DND-41 (cell line): Measurements from ENCODE around the gene PIAS1.

Source experiments
- ATAC-seq: fragments of 200-7000 bp; cut with Tn5 transposase; 3 replicates; pipeline ENCODE4 v1.9.1; 2021; ENCODE audit warnings: low read depth; ENCODE audit not compliant: insufficient read depth
- DNase-seq: peaks from one replicate; pipeline ENCODE4 v3.0.0-alpha.2; 2020
- H2AFZ ChIP-seq: 2 replicates; pipeline ENCODE4 v1.6.0; 2012; ENCODE audit warnings: low read depth, low read length
- H3K27ac ChIP-seq: 2 replicates; pipeline ENCODE4 v1.5.1; 2012; ENCODE audit warnings: low read length, inconsistent platforms
- H3K27me3 ChIP-seq: fragments of 200-600 bp; sonication (generic); 2 replicates; pipeline ENCODE4 v1.6.0; 2012; ENCODE audit warnings: low read length, mild to moderate bottlenecking, inconsistent platforms; ENCODE audit not compliant: insufficient read depth, poor library complexity
- H3K36me3 ChIP-seq: 2 replicates; pipeline ENCODE4 v1.5.1; 2012; ENCODE audit warnings: low read length, inconsistent platforms; ENCODE audit not compliant: insufficient read depth
- H3K4me1 ChIP-seq: 2 replicates; pipeline ENCODE4 v1.5.1; 2012; ENCODE audit warnings: mild to moderate bottlenecking, low read length; ENCODE audit not compliant: insufficient read depth
- H3K4me2 ChIP-seq: 2 replicates; pipeline ENCODE4 v1.6.0; 2012; ENCODE audit warnings: mild to moderate bottlenecking, moderate library complexity, low read length, inconsistent platforms; ENCODE audit not compliant: insufficient read depth
- H3K4me3 ChIP-seq, 2 experiments: fragments of 200-600 bp in 1 of 2; shearing (Covaris generic) in 1 of 2; 2 replicates each; pipeline ENCODE4 v1.5.1; 2012 to 2016; ENCODE audit warnings: inconsistent platforms in 2 of 2, low read length in 2 of 2, mild to moderate bottlenecking in 2 of 2, low read depth in 1 of 2, moderate library complexity in 1 of 2
- H3K79me2 ChIP-seq: 2 replicates; pipeline ENCODE4 v1.6.0; 2012; ENCODE audit warnings: low read length, inconsistent platforms; ENCODE audit not compliant: insufficient read depth
- H3K9ac ChIP-seq: 2 replicates; pipeline ENCODE4 v1.6.0; 2012; ENCODE audit warnings: low read depth, mild to moderate bottlenecking, inconsistent platforms, low read length, moderate library complexity
- H3K9me3 ChIP-seq: 2 replicates; pipeline ENCODE4 v1.5.1; 2012; ENCODE audit warnings: low read length, moderate library complexity, mild to moderate bottlenecking, inconsistent platforms; ENCODE audit not compliant: insufficient read depth, severe bottlenecking
- H4K20me1 ChIP-seq: 2 replicates; pipeline ENCODE4 v1.6.0; 2012; ENCODE audit warnings: low read length; ENCODE audit not compliant: insufficient read depth
- EZH2 ChIP-seq: IDR thresholded peaks from 3 replicates; pipeline ENCODE4 v1.6.1; 2012; ENCODE audit warnings: borderline replicate concordance, low read depth, mild to moderate bottlenecking, moderate library complexity, low read length, inconsistent platforms; ENCODE audit not compliant: severe bottlenecking
- TF ChIP-seq, protein P1 (sequence below): IDR thresholded peaks from 2 replicates; pipeline ENCODE4 v1.5.1; 2012; ENCODE audit warnings: borderline replicate concordance, low read length, moderate library complexity, mild to moderate bottlenecking; ENCODE audit not compliant: poor library complexity, severe bottlenecking; ENCODE audit errors: extremely low read depth

The PIAS1 gene

GRCh38 chr15:68206711-68207151 is 152.6 kb downstream of the PIAS1 start:
- no peak overlapping the region for H3K27ac ChIP-seq
- no peaks in the 10 kb centered on the region for H3K4me1 ChIP-seq
- no peak overlapping the region for H3K9ac ChIP-seq
- H3K79me2 ChIP-seq = peaks cover 17% of the 10 kb centered on the region
- peaks cover 37% of the 10 kb centered on the region for H4K20me1 ChIP-seq
- ATAC-seq (no peak), DNase-seq (no peak)
- TF ChIP-seq EZH2 = no peak
- TF ChIP-seq, protein P1, sequence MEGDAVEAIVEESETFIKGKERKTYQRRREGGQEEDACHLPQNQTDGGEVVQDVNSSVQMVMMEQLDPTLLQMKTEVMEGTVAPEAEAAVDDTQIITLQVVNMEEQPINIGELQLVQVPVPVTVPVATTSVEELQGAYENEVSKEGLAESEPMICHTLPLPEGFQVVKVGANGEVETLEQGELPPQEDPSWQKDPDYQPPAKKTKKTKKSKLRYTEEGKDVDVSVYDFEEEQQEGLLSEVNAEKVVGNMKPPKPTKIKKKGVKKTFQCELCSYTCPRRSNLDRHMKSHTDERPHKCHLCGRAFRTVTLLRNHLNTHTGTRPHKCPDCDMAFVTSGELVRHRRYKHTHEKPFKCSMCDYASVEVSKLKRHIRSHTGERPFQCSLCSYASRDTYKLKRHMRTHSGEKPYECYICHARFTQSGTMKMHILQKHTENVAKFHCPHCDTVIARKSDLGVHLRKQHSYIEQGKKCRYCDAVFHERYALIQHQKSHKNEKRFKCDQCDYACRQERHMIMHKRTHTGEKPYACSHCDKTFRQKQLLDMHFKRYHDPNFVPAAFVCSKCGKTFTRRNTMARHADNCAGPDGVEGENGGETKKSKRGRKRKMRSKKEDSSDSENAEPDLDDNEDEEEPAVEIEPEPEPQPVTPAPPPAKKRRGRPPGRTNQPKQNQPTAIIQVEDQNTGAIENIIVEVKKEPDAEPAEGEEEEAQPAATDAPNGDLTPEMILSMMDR = no peak
- no peak overlapping the region for H3K4me3 ChIP-seq
- no peak overlapping the region for H3K4me2 ChIP-seq
- no peak overlapping the region for H2AFZ ChIP-seq
- H3K27me3 ChIP-seq = no peaks in the 10 kb centered on the region
- H3K9me3 ChIP-seq = no peaks in the 10 kb centered on the region
- H3K36me3 ChIP-seq = peaks cover 45% of the 10 kb centered on the region

GRCh38 chr15:68207176-68207935 is 153.2 kb downstream of the PIAS1 start:
- Histone ChIP-seq H3K4me1 (no peaks in the 10 kb centered on the region), H3K4me2 (no peak overlapping the region), H2AFZ (no peak overlapping the region), H3K4me3 (no peak overlapping the region), H3K9me3 (no peaks in the 10 kb centered on the region), H3K27ac (no peak overlapping the region), H3K9ac (no peak overlapping the region), H3K79me2 (peaks cover 22% of the 10 kb centered on the region), H4K20me1 (peaks cover 40% of the 10 kb centered on the region), H3K36me3 (peaks cover 49% of the 10 kb centered on the region), H3K27me3 (no peaks in the 10 kb centered on the region)
- ATAC-seq (no peak), DNase-seq (no peak)
- no peak for TF ChIP-seq EZH2
- TF ChIP-seq, protein P1 = no peak

DNA sequence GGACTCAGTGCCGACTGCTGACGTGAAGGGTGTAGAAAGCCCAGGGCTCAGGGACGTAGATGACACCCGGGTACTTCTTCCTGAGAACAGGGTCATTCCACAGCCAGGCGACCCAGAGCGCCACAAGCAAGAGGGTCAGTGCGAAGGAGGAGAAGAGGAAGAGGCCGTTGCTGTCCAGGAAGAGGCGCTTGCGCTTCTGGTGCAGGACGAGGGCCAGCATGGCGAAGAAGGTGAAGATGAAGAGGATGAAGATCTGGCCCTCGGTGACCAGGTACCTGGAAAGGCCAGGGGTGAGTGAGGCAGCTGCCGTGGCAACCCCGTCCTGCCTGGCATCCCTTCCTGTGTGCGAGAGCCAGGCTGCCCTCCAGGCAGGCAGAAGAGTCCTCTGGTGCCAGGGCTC is 154.0 kb downstream of the PIAS1 start:
- DNase-seq (no peak), ATAC-seq (no peak)
- no peaks in the 10 kb centered on the region for H3K27me3 ChIP-seq
- no peak overlapping the region for H3K4me3 ChIP-seq
- no peak overlapping the region for H3K9ac ChIP-seq
- H3K4me2 ChIP-seq = no peak overlapping the region
- H3K4me1 ChIP-seq = no peaks in the 10 kb centered on the region
- TF ChIP-seq, protein P1 = no peak
- no peak for TF ChIP-seq EZH2
- no peaks in the 10 kb centered on the region for H3K9me3 ChIP-seq
- peaks cover 49% of the 10 kb centered on the region for H3K36me3 ChIP-seq
- peaks cover 40% of the 10 kb centered on the region for H4K20me1 ChIP-seq
- H3K27ac ChIP-seq = no peak overlapping the region
- H2AFZ ChIP-seq = no peak overlapping the region
- H3K79me2 ChIP-seq = peaks cover 22% of the 10 kb centered on the region
